ENCODE measurements around the gene LTF. TPM values are rescaled to one million over a fixed set of nuclear protein-coding genes. Genes with fewer than 3 reads are reported as not detected.

Gene LTF
- total RNA-seq, 1 donor from 2014 or later: 1.4 TPM

DNA sequence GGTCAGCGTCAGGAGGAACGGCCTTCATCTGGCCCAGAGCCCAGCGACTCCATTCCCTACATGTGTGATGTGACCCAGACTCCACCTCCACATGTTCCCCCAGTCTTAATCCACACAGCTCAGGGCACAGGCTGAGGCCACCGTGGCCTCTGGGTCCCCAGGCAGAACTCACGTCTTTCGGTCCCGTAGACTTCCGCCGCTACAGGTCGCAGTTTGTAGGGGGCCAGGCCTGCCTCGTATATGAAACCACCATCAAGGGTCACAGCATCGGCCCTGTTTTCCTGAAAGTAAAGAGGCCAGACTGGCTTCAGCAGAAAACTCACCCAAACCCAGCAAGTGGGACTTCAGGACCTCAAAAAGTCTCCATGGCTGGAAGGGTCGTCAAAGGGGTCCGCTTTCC, 8.6 kb downstream of the LTF start:
- TF ChIP-seq, protein P1, sequence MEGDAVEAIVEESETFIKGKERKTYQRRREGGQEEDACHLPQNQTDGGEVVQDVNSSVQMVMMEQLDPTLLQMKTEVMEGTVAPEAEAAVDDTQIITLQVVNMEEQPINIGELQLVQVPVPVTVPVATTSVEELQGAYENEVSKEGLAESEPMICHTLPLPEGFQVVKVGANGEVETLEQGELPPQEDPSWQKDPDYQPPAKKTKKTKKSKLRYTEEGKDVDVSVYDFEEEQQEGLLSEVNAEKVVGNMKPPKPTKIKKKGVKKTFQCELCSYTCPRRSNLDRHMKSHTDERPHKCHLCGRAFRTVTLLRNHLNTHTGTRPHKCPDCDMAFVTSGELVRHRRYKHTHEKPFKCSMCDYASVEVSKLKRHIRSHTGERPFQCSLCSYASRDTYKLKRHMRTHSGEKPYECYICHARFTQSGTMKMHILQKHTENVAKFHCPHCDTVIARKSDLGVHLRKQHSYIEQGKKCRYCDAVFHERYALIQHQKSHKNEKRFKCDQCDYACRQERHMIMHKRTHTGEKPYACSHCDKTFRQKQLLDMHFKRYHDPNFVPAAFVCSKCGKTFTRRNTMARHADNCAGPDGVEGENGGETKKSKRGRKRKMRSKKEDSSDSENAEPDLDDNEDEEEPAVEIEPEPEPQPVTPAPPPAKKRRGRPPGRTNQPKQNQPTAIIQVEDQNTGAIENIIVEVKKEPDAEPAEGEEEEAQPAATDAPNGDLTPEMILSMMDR (IDR thresholded peaks at IDR 0.05): no peak
- no peak overlapping the region for H3K27ac ChIP-seq
- H3K4me1 ChIP-seq: no peaks in the 10 kb centered on the region
- H3K9me3 ChIP-seq: no peaks in the 10 kb centered on the region
- DNase-seq (ENCODE audit: low spot score in 2 of 2): no peak
- no peaks in the 10 kb centered on the region for H3K36me3 ChIP-seq
- no peaks in the 10 kb centered on the region for H3K27me3 ChIP-seq
- intact Hi-C loops (cut with DNase I): no loop called here
- no peak overlapping the region for H3K4me3 ChIP-seq

DNA sequence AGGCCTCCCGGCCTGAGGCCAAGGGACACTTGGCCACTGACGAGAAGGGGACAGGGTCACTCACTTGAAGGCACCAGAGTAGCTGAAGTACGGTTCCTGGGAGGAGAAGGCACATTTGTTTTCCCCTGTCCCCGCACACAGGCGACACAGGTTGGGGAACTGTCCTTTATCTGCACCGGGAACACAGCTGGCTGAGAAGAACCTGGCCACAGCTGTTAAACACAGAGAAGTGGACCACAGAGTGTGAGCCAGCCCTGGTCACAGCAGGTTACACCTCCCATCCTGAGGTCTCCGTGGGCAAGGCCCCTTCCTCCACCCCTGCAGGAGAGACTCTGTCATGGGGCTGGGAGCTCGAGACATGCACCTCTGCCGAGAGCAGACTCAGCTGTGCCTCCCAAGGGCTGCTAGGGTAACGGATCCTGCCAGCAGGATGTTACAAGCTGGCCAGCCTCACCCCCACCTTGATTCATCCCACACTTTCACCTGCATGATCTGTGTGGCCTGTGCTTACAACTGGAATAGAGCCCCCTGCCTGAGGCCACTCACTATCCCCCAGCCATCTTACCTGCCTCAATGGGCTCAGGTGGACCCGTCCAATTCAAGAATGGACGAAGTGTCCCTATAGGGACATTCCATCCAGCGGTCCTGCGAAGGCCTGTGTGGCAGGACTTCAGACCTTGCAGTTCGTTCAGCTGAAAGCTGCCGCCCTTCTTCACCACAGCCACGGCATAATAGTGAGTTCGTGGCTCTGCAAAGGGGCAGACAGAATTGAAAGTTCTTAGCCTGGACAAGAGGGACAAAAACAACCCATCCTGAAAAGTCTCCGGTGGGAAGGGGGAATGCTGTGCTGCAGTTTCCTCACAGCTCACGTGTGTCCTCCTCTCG, 9.2 kb downstream of the LTF start:
- no peaks in the 10 kb centered on the region for H3K36me3 ChIP-seq
- DNase-seq (ENCODE audit: low spot score in 2 of 2): no peak
- H3K4me1 ChIP-seq: no peaks in the 10 kb centered on the region
- H3K9me3 ChIP-seq: no peaks in the 10 kb centered on the region
- no peaks in the 10 kb centered on the region for H3K27me3 ChIP-seq
- no peak overlapping the region for H3K4me3 ChIP-seq
- no peak overlapping the region for H3K27ac ChIP-seq
- TF ChIP-seq, protein P1 (IDR thresholded peaks at IDR 0.05): no peak
- intact Hi-C loops (cut with DNase I): no loop called here

DNA sequence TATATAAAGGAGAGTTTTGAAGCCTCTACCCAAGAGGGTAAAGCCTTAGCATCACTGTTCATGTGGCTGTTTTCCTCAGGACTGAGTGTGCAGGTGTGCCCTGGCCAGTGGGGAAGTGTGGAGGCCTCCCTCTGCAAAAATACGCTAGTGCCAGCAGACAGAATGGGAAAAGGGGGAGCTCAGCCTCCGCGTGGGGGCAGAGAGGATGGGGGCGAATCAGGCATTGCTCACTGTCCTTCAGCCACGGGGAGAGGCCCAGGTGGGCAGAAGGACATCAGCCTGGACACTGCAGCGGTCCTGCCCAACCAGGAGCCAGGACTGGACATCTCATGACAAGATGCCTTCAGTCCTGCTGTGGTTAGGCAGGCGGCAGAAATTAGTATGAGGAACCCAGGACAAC, 10.1 kb downstream of the LTF start:
- H3K9me3 ChIP-seq: no peaks in the 10 kb centered on the region
- intact Hi-C loops (cut with DNase I): no loop called here
- no peak overlapping the region for H3K27ac ChIP-seq
- H3K36me3 ChIP-seq: no peaks in the 10 kb centered on the region
- TF ChIP-seq, protein P1 (IDR thresholded peaks at IDR 0.05): no peak
- H3K4me3 ChIP-seq: no peak overlapping the region
- no peak for DNase-seq (ENCODE audit: low spot score in 2 of 2)
- H3K27me3 ChIP-seq: no peaks in the 10 kb centered on the region
- no peaks in the 10 kb centered on the region for H3K4me1 ChIP-seq

DNA sequence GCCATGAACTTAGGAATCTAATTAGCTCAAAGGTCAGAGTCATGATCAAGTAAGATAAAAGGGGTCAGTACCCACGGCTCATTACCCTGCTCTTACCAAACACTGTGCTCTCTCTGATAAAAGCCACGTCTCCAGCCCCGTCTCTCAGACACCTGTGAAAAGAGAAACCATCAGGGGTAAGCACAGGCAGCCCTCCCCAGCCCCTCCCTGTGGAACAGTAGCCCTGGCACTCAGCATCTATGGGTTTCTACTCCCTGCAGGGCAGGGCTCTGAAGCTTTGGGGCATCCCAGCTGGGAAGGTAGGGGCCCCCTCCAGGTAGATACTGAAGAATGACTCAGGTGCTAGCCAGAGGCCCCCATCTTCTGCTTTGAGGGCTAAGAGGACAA, 10.5 kb downstream of the LTF start:
- intact Hi-C loops (cut with DNase I): no loop called here
- TF ChIP-seq, protein P1 (IDR thresholded peaks at IDR 0.05): no peak
- no peaks in the 10 kb centered on the region for H3K4me1 ChIP-seq
- H3K9me3 ChIP-seq: no peaks in the 10 kb centered on the region
- no peak overlapping the region for H3K27ac ChIP-seq
- H3K36me3 ChIP-seq: no peaks in the 10 kb centered on the region
- H3K4me3 ChIP-seq: no peak overlapping the region
- no peaks in the 10 kb centered on the region for H3K27me3 ChIP-seq
- DNase-seq (ENCODE audit: low spot score in 2 of 2): no peak

DNA sequence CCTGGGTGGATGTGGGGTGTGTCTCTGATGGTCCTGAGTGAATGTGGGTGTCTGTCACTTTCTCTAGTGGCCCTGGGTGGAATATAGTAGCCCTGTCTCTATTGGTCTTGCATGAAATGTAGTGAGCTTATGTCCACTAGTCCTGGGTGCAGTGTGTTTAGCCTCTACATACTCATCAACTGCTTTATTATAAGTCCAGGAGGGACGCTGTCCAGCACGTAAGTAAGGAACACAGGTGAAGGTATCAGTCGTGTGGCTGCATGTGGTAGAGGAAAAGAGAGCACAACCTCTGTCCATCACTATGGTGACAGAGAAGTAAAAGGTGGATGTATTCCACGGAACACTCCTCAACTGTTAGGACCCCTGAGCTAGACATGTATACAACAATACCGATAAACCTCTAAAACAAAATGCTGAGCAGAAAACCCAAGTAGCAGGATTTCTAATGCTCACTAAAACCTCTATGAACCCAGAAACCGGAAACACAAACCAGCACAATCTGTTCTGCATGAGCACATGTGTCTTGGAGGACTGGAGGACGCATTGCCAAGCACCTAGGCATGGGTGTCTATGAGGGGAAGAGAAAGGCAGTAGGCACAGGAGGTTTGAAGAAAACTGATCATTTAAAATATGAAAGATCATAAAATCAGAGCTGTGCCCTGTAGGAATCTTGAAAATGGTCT, 11.0 kb downstream of the LTF start:
- TF ChIP-seq, protein P1 (IDR thresholded peaks at IDR 0.05): no peak
- no peak overlapping the region for H3K27ac ChIP-seq
- no peaks in the 10 kb centered on the region for H3K36me3 ChIP-seq
- DNase-seq (ENCODE audit: low spot score in 2 of 2): no peak
- no peaks in the 10 kb centered on the region for H3K4me1 ChIP-seq
- no peaks in the 10 kb centered on the region for H3K9me3 ChIP-seq
- no peaks in the 10 kb centered on the region for H3K27me3 ChIP-seq
- no peak overlapping the region for H3K4me3 ChIP-seq
- intact Hi-C loops (cut with DNase I): no loop called here

All from ascending aorta (tissue), 2 donors.